ENCODE data around the gene SRD5A1. TPM values are rescaled to one million over a fixed set of nuclear protein-coding genes. Genes with fewer than 3 reads are reported as not detected.
A peak's percentile ranks its signal among the peaks of the same experiment; 100 is the strongest.

The SRD5A1 gene
- total RNA-seq, 1 donor from 2014 or later = 2.5 TPM

DNA sequence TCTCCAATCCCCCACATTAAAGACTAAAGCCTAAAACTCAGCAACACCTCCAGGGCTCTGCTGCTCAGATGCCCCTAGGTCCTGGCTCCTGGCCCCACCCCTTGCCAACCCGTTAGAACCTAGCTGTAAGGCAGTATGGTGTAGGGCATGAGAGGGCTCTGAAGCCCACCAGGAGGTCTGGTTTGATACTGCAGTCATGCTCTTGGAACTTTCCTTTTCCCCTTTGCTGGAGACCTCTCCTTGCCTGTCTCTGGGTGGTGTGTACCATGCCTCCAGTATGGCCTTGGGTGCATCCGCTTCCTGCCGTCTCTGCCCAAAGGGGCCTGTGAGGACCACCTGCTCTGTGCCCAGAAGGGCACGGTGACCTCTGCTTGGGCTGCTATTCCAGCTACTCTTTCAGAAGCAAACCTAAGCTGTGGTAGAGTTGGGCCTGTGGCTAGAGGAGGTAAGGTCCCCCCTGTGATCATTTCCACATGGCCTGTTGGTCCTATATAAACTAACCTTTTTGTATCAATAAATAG lies 83.4 kb downstream of the SRD5A1 start:
- peaks cover 84% of the 10 kb centered on the region for H3K4me1 ChIP-seq
- no peaks in the 10 kb centered on the region for H3K9me3 ChIP-seq (replicated peaks)
- intact Hi-C loops (cut with micrococcal nuclease) = no loop called here
- no peak overlapping the region for H3K27ac ChIP-seq (replicated peaks)
- no peak for DNase-seq
- TF ChIP-seq, protein P1, sequence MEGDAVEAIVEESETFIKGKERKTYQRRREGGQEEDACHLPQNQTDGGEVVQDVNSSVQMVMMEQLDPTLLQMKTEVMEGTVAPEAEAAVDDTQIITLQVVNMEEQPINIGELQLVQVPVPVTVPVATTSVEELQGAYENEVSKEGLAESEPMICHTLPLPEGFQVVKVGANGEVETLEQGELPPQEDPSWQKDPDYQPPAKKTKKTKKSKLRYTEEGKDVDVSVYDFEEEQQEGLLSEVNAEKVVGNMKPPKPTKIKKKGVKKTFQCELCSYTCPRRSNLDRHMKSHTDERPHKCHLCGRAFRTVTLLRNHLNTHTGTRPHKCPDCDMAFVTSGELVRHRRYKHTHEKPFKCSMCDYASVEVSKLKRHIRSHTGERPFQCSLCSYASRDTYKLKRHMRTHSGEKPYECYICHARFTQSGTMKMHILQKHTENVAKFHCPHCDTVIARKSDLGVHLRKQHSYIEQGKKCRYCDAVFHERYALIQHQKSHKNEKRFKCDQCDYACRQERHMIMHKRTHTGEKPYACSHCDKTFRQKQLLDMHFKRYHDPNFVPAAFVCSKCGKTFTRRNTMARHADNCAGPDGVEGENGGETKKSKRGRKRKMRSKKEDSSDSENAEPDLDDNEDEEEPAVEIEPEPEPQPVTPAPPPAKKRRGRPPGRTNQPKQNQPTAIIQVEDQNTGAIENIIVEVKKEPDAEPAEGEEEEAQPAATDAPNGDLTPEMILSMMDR (IDR thresholded peaks at IDR 0.05; ENCODE audit: borderline replicate concordance) = no peak
- no peaks in the 10 kb centered on the region for H3K36me3 ChIP-seq
- H3K4me3 ChIP-seq = peak overlapping the region; percentile 87
- no peaks in the 10 kb centered on the region for H3K27me3 ChIP-seq (ENCODE audit: low read depth)

DNA sequence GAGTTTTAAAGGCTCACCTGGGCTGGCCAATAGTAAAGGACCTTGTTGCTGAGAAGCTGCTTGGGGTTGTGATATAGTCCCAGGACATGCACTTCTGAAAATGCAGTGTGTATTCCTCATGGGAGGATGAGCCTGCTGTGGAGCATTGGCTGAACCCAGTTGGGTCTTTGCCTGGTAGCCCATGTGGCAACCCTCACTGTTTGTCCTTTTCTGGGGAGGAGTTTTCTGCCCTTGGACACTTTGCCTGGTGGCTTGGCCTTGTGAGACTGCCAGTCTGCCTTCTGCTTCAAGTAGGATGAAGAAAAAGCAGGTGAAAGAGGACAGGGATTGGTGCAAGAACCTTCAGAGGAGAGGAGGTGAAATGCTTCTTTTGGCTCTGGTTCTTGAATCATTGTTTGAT lies 84.0 kb downstream of the SRD5A1 start:
- Histone ChIP-seq H3K4me1 (peaks cover 84% of the 10 kb centered on the region), H3K27me3 (ENCODE audit: low read depth) (no peaks in the 10 kb centered on the region), H3K36me3 (no peaks in the 10 kb centered on the region), H3K27ac (replicated peaks) (no peak overlapping the region), H3K9me3 (replicated peaks) (no peaks in the 10 kb centered on the region), H3K4me3 (no peak overlapping the region)
- TF ChIP-seq, protein P1 (IDR thresholded peaks at IDR 0.05; ENCODE audit: borderline replicate concordance) = no peak
- DNase-seq = no peak
- intact Hi-C loops (cut with micrococcal nuclease) = no loop called here

DNA sequence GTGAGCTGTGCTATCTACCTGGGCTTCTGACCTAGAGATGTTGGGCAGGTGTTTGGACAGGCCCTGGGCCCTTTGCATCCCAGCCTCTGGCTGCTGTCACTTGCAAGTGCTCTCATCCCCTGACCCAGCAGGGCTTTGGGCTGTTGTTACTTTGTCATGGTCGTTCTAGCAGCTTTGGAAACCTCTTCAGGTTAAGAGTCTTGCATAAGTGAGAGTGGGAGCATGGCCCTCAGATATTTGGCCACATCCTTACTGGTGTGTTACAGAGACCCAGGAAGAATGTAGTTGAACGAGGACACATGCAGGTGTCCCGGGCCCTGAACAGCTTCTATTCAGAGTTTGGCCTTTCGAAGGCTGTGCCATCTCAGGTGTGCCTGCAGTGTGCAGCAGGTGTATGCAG lies 84.4 kb downstream of the SRD5A1 start:
- intact Hi-C loops (cut with micrococcal nuclease) = no loop called here
- H3K4me1 ChIP-seq = peaks cover 84% of the 10 kb centered on the region
- H3K36me3 ChIP-seq = no peaks in the 10 kb centered on the region
- no peaks in the 10 kb centered on the region for H3K27me3 ChIP-seq (ENCODE audit: low read depth)
- DNase-seq = no peak
- H3K9me3 ChIP-seq (replicated peaks) = no peaks in the 10 kb centered on the region
- TF ChIP-seq, protein P1 (IDR thresholded peaks at IDR 0.05; ENCODE audit: borderline replicate concordance) = no peak
- no peak overlapping the region for H3K27ac ChIP-seq (replicated peaks)
- no peak overlapping the region for H3K4me3 ChIP-seq

DNA sequence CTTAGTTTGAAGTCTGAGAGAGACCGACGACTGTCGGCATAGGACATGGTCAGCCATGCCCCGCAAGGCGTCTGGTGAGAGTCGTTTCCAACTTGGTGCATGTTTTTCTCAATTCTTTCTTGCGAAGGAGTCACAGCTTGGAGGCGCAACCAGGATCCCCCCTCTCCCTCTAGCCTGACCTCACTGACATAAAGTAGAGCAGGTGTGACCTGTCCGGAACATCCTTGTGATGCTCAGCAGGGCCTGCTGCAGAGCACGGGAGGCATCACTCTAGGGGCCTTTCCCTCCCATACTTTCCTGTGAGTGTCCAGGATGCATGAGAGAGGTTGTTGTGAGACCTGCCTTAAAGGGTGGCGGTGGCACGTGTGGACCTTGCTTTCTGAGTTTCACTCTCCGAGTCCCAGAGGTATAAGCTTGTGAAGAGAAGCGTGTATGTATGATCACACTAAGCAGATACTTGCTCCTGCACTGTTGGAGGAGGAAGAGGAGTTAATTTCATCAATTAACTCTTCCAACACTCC lies 85.0 kb downstream of the SRD5A1 start:
- intact Hi-C loops (cut with micrococcal nuclease) = no loop called here
- TF ChIP-seq, protein P1 (IDR thresholded peaks at IDR 0.05; ENCODE audit: borderline replicate concordance) = no peak
- H3K4me3 ChIP-seq = no peak overlapping the region
- DNase-seq = no peak
- no peaks in the 10 kb centered on the region for H3K27me3 ChIP-seq (ENCODE audit: low read depth)
- no peaks in the 10 kb centered on the region for H3K9me3 ChIP-seq (replicated peaks)
- peaks cover 89% of the 10 kb centered on the region for H3K4me1 ChIP-seq
- H3K27ac ChIP-seq (replicated peaks) = no peak overlapping the region
- H3K36me3 ChIP-seq = no peaks in the 10 kb centered on the region

DNA sequence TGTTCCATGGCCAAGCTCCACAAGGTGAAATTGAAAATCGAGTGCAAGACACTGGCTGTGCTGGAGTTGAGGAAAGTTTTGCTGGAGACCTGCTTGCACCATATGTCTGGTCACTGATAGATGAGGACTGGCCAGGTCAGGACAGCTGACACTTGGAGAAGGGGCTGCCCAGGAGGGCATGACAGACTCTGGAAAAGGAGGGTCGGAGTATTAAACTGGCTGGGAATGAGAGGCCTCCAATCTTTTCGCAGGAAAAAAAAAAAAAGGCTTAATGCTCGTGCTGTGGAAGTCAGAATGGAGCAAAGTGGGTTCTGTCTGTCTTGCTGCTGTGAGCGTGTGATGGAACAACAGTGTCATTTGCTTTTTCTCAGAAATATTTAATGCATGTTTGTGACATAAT lies 85.5 kb downstream of the SRD5A1 start:
- peaks cover 94% of the 10 kb centered on the region for H3K4me1 ChIP-seq
- TF ChIP-seq, protein P1 (IDR thresholded peaks at IDR 0.05; ENCODE audit: borderline replicate concordance) = no peak
- no peaks in the 10 kb centered on the region for H3K9me3 ChIP-seq (replicated peaks)
- H3K4me3 ChIP-seq = no peak overlapping the region
- intact Hi-C loops (cut with micrococcal nuclease) = no loop called here
- no peaks in the 10 kb centered on the region for H3K27me3 ChIP-seq (ENCODE audit: low read depth)
- no peak overlapping the region for H3K27ac ChIP-seq (replicated peaks)
- DNase-seq = no peak
- no peaks in the 10 kb centered on the region for H3K36me3 ChIP-seq
